Measurements from ENCODE around the gene DGKG. TPM values are rescaled to one million over a fixed set of nuclear protein-coding genes. Genes with fewer than 3 reads are reported as not detected.
A peak's percentile ranks its signal among the peaks of the same experiment; 100 is the strongest.

The DGKG gene
- total and polyA plus RNA-seq, 4 donors, result 0.84 to 7.8 (median 1.7) TPM

- no peak for TF ChIP-seq ZBTB33 (IDR thresholded peaks at IDR 0.05)
Measured at GRCh38 chr3:186281176-186281575, 80.9 kb downstream of the DGKG start (continued).

- Histone ChIP-seq H3K9ac (ENCODE audit: low read depth in 1 of 2, low read length in 2 of 2) (no peak overlapping the region), H3K27ac (ENCODE audit: low read depth in 1 of 2, low read length in 2 of 2) (no peak overlapping the region), H3K4me3 (ENCODE audit: low read depth in 1 of 3, low read length in 3 of 3) (no peak overlapping the region), H3K4me1 (ENCODE audit: control insufficient read depth in 4 of 4, insufficient read depth in 4 of 4, low read length in 3 of 4) (no peaks in the 10 kb centered on the region), H3K27me3 (ENCODE audit: control insufficient read depth in 4 of 4, insufficient read depth in 4 of 4, low read length in 3 of 4) (peaks cover 0 to 6% (median 0%) of the 10 kb centered on the region in 4 donors), H3K36me3 (ENCODE audit: control insufficient read depth in 4 of 4, insufficient read depth in 3 of 4, low read depth in 1 of 4, low read length in 3 of 4) (no peaks in the 10 kb centered on the region), H3K9me3 (ENCODE audit: control insufficient read depth in 4 of 4, low read length in 3 of 4) (no peaks in the 10 kb centered on the region)
- 70% methylated on average over 3 of the region's 3 CpGs for WGBS
- TF ChIP-seq SP1 (IDR thresholded peaks at IDR 0.05) (no peak), HNF4A (conservative IDR thresholded peaks at IDR 0.05) (no peak), NR2F2 (IDR thresholded peaks at IDR 0.05) (no peak), CTCF (IDR thresholded peaks at IDR 0.05; ENCODE audit: low read depth, low read length, missing input control) (no peak), EGR1 (IDR thresholded peaks at IDR 0.05; ENCODE audit: low read depth in 2 of 2) (no peak), TAF1 (conservative IDR thresholded peaks at IDR 0.05) (no peak), RXRA (IDR thresholded peaks at IDR 0.05) (no peak), JUND (IDR thresholded peaks at IDR 0.05) (no peak)
- no peak for DNase-seq (ENCODE audit: low spot score)
Measured at GRCh38 chr3:186280737-186281136, 81.3 kb downstream of the DGKG start.

- peak; percentile 76 to 82 for TF ChIP-seq RAD21 (IDR thresholded peaks at IDR 0.05)
- TF ChIP-seq CTCF (IDR thresholded peaks at IDR 0.05; ENCODE audit: low read depth, low read length, missing input control), result peak; percentile 43
- no peak for TF ChIP-seq FOXA2 (IDR thresholded peaks at IDR 0.05)
- peak; percentile 33 to 52 for TF ChIP-seq EGR1 (IDR thresholded peaks at IDR 0.05; ENCODE audit: low read depth in 2 of 2)
- Histone ChIP-seq H3K9ac (ENCODE audit: low read depth in 1 of 2, low read length in 2 of 2) (no peak overlapping the region), H3K27me3 (ENCODE audit: control insufficient read depth in 4 of 4, insufficient read depth in 4 of 4, low read length in 3 of 4) (peaks cover 0 to 6% (median 0%) of the 10 kb centered on the region in 4 donors), H3K4me3 (ENCODE audit: low read depth in 1 of 3, low read length in 3 of 3) (no peak overlapping the region), H3K9me3 (ENCODE audit: control insufficient read depth in 4 of 4, low read length in 3 of 4) (no peaks in the 10 kb centered on the region), H3K36me3 (ENCODE audit: control insufficient read depth in 4 of 4, insufficient read depth in 3 of 4, low read depth in 1 of 4, low read length in 3 of 4) (no peaks in the 10 kb centered on the region), H3K27ac (ENCODE audit: low read depth in 1 of 2, low read length in 2 of 2) (no peak overlapping the region), H3K4me1 (ENCODE audit: control insufficient read depth in 4 of 4, insufficient read depth in 4 of 4, low read length in 3 of 4) (no peaks in the 10 kb centered on the region)
- DNase-seq (ENCODE audit: low spot score), result no peak
- 47% methylated on average over 10 of the region's 10 CpGs for WGBS
Measured at GRCh38 chr3:186277268-186277909, 84.6 kb downstream of the DGKG start.

All from liver (tissue), 9 donors.